Psoas muscle (tissue), 8 donors: ENCODE measurements around the gene CNKSR1. TPM values are rescaled to one million over a fixed set of nuclear protein-coding genes. Genes with fewer than 3 reads are reported as not detected.

Experiments
- ATAC-seq, 4 donors: fragments of 200-7000 bp; cut with Tn5 transposase; one replicate each; pipeline ENCODE4 v1.9.1; 2020; ENCODE audit warnings: moderate library complexity in 3 of 4, mild to moderate bottlenecking in 2 of 4
- DNase-seq, 2 donors: peaks; one replicate each; pipeline ENCODE4 v3.0.0-alpha.2; 2020
- H3K27ac ChIP-seq: fragments of 200-600 bp; one replicate; pipeline ENCODE4 v1.8.0; 2022
- H3K27me3 ChIP-seq, 3 donors: fragments of 200-600 bp in 1 of 3; one replicate each; pipeline versions ENCODE4 v1.6.1 to v1.8.0; 2013 to 2022; ENCODE audit warnings: low read length in 2 of 3, mild to moderate bottlenecking in 2 of 3, moderate library complexity in 1 of 3; ENCODE audit not compliant: insufficient read depth in 3 of 3
- H3K36me3 ChIP-seq, 2 donors: fragments of 200-600 bp in 1 of 2; one replicate each; pipeline versions ENCODE4 v1.6.1 to v1.8.0; 2013 to 2022; ENCODE audit warnings: low read depth in 1 of 2, mild to moderate bottlenecking in 1 of 2, moderate library complexity in 1 of 2; ENCODE audit not compliant: insufficient read depth in 1 of 2
- H3K4me1 ChIP-seq: fragments of 200-600 bp; one replicate; pipeline ENCODE4 v1.8.0; 2022
- H3K4me3 ChIP-seq: fragments of 200-600 bp; one replicate; pipeline ENCODE4 v1.8.0; 2022; ENCODE audit warnings: mild to moderate bottlenecking
- H3K9me3 ChIP-seq: fragments of 200-600 bp; one replicate; pipeline ENCODE4 v1.8.0; 2022
- CTCF ChIP-seq: fragments of 200-600 bp; IDR thresholded peaks from one replicate; pipeline ENCODE4 v1.8.0; 2022; ENCODE audit warnings: antibody characterized with exemption
- WGBS, 3 donors: extraction: QIAGEN DNeasy Blood & Tissue Kit; methylation state at CpG; one replicate each; pipeline versions ENCODE4 v1.1.6 to v1.1.7; 2013; 5-methylcytosine and 5-hydroxymethylcytosine counted together
- intact Hi-C, 2 donors: fragments of 100-400 bp; cut with DNase I; formaldehyde crosslinking; loops; one replicate each; pipeline versions ENCODE4 v1.11.0 to v1.14.2; 2022
- polyA plus RNA-seq, 3 donors: library from polyadenylated mRNA; stranded (reverse); fragments of 200-250 nt; gene quantifications; one replicate each; pipeline ENCODE4 v1.2.3, GENCODE V29; 2013
- total RNA-seq, 4 donors: library from RNA; stranded (reverse); fragmentation: NEBNext Ultra II Directional in 2 of 4; extraction: Animal tissue kit (Norgen Biotek cat#: 25700) in 2 of 4; gene quantifications; one replicate each; pipeline versions ENCODE4 v1.2.1 to v1.2.4, GENCODE V29; 2021 to 2023
- donor health status: healthy with polysubstance abuse.
- donor health status: DM: no; HTN: no; CAD: no; lungs with moderate emphysema.
- donor health status: Bipolar disorder and iron deficiency.
- donor health status: healthy.
- donor health status: DM: yes; HTN: yes; CAD: no.
- donor health status: DM: no; HTN: no; CAD: no.
- donor health status: DM: no; HTN: no; CAD: no.
- donor health status: DM: yes; HTN: yes; CAD: no.

The CNKSR1 gene
- total and polyA plus RNA-seq, 7 donors, result 11.0 to 90.4 (median 54.8) TPM

- DNase-seq, result no peak
- H3K36me3 ChIP-seq, result no peaks in the 10 kb centered on the region
- intact Hi-C loops, result no loop called here
- H3K4me3 ChIP-seq, result no peak overlapping the region
- peak in 1 of 4 donors; percentile 43 for ATAC-seq
- H3K27me3 ChIP-seq, result no peaks in the 10 kb centered on the region
- WGBS, 3 donors, result 73 to 82% (median 79%) methylated on average over 6 of the region's 6 CpGs
- H3K9me3 ChIP-seq, result no peaks in the 10 kb centered on the region
- H3K27ac ChIP-seq, result no peak overlapping the region
- TF ChIP-seq CTCF, result no peak
- H3K4me1 ChIP-seq, result no peaks in the 10 kb centered on the region
These were observed 36.1 kb downstream of the CNKSR1 start for GRCh38 chr1:26213335-26213905.

- Histone ChIP-seq H3K36me3 (no peaks in the 10 kb centered on the region), H3K27me3 (no peaks in the 10 kb centered on the region), H3K4me3 (no peak overlapping the region), H3K9me3 (no peaks in the 10 kb centered on the region), H3K27ac (no peak overlapping the region), H3K4me1 (no peaks in the 10 kb centered on the region)
- 40 to 57% (median 51%) methylated on average over 3 of the region's 3 CpGs for WGBS, 3 donors
- intact Hi-C loops, result no loop called here
- no peak for TF ChIP-seq CTCF
- ATAC-seq, result no peak
- no peak for DNase-seq
These were observed 38.0 kb downstream of the CNKSR1 start for GRCh38 chr1:26215246-26215645.

- Histone ChIP-seq H3K27me3 (no peaks in the 10 kb centered on the region), H3K27ac (no peak overlapping the region), H3K9me3 (no peaks in the 10 kb centered on the region), H3K4me1 (no peaks in the 10 kb centered on the region), H3K4me3 (no peak overlapping the region), H3K36me3 (no peaks in the 10 kb centered on the region)
- intact Hi-C loops, result no loop called here
- WGBS, 3 donors, result 26 to 43% (median 27%) methylated on average over 11 of the region's 11 CpGs
- TF ChIP-seq CTCF, result no peak
- ATAC-seq (peak in 3 of 4 donors; percentile 65 to 86 (median 75)), DNase-seq (peak in 1 of 2 donors; percentile 63)
These were observed 41.7 kb downstream of the CNKSR1 start for GRCh38 chr1:26218906-26219494.

- ATAC-seq, result no peak
- no peaks in the 10 kb centered on the region for H3K36me3 ChIP-seq
- H3K4me1 ChIP-seq, result no peaks in the 10 kb centered on the region
- intact Hi-C loops, result no loop called here
- 71 to 72% (median 72%) methylated on average over 27 of the region's 27 CpGs for WGBS, 3 donors
- H3K9me3 ChIP-seq, result no peaks in the 10 kb centered on the region
- no peak for TF ChIP-seq CTCF
- no peak overlapping the region for H3K27ac ChIP-seq
- no peak overlapping the region for H3K4me3 ChIP-seq
- H3K27me3 ChIP-seq, result no peaks in the 10 kb centered on the region
- DNase-seq, result no peak
These were observed 43.1 kb downstream of the CNKSR1 start for GRCh38 chr1:26220199-26220912.
